Activated CD4-positive, alpha-beta T cell treated with anti-CD3 and anti-CD28 coated beads, Interleukin-10, Interleukin-2, amounts not matched to agents 100 ng/mL and 50 ng/mL, durations not matched to agents 16 hours and 8 hours (primary cell): ENCODE results near the gene ARHGAP36.

Source experiments
- DNase-seq: peaks from one replicate; pipeline ENCODE4 v3.0.0-alpha.2; 2020

Gene ARHGAP36, protein sequence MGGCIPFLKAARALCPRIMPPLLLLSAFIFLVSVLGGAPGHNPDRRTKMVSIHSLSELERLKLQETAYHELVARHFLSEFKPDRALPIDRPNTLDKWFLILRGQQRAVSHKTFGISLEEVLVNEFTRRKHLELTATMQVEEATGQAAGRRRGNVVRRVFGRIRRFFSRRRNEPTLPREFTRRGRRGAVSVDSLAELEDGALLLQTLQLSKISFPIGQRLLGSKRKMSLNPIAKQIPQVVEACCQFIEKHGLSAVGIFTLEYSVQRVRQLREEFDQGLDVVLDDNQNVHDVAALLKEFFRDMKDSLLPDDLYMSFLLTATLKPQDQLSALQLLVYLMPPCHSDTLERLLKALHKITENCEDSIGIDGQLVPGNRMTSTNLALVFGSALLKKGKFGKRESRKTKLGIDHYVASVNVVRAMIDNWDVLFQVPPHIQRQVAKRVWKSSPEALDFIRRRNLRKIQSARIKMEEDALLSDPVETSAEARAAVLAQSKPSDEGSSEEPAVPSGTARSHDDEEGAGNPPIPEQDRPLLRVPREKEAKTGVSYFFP

DNA sequence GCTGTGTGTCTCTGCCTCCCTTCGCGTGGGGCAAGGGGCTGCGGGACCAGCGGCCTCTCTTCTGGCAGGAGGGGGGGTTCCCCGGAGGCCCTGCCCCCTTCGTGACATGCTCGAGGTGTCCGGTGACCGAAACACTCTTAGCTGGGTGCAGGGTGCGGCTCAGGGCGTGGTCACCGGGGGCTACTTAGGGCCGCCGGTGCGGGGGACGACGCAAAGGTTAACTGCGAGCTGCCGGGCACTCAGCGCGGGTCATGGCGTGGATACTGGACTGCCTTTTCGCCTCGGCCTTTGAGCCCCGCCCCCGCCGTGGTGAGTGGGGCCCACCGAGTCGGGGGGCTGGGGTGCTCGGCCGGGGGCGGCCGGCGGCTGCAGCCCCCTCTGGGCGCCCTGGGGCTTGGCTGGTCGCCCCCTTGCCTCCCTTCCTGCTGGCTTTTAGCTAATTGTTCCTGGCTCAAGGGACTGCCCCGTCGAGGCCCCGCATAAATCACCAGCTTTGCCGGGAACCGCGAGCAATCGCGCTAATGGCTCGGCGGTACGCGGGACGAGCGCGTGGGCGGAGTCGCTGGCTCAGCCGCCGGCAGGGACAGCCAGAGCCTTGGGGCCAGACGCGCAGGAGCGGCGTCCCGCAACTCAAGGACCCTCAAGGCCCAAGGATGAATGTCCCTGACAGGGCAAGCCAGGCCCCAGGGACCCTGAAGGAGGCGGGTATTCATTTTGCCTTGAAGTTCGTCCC, at the start of gene ARHGAP36:
ARHGAP36 (plus strand) TSS at position 211 of the 733 bp plus-strand sequence. CDS start 23,320 bp downstream, outside the sequence.
- no peak for DNase-seq

DNA sequence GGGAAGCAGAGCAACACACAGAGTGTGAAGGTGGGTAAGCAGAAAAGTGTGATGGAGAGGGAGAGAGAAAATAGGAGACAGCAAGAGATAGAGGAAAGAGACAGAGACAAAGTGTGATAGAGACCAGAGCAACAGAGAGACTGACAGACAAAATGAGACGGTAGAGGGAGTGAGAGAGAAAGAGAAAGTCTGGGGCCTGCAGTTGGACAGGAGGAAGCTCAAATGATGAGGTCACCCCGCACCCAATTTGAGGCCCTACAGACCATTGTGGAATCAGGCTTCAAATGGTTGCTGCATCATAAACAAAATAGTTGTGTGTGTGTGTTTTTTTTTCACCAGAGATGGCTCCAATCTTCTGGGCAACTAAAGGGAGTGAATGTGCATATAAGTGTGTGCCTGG, 48.0 kb upstream of the ARHGAP36 start:
- DNase-seq = no peak

DNA sequence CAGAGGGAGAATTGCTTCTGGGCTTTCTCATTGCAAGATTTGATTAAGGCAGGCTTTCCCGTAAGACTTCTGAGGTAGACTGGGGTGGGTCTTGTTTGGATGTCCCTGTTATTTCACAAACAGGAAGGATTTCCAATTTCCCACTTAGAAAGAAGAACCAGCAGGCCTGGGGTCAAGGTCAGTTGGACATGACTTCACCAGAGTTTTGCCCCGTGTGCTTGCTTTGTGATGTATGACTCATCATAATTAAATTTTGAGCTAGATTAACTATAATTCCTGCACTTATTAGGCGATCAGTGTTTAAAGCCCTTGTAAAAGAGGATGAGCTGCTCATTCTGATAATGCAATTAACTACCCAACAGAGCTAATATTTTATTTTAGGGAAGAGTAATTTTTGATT, 32.8 kb upstream of the ARHGAP36 start:
- DNase-seq = no peak

DNA sequence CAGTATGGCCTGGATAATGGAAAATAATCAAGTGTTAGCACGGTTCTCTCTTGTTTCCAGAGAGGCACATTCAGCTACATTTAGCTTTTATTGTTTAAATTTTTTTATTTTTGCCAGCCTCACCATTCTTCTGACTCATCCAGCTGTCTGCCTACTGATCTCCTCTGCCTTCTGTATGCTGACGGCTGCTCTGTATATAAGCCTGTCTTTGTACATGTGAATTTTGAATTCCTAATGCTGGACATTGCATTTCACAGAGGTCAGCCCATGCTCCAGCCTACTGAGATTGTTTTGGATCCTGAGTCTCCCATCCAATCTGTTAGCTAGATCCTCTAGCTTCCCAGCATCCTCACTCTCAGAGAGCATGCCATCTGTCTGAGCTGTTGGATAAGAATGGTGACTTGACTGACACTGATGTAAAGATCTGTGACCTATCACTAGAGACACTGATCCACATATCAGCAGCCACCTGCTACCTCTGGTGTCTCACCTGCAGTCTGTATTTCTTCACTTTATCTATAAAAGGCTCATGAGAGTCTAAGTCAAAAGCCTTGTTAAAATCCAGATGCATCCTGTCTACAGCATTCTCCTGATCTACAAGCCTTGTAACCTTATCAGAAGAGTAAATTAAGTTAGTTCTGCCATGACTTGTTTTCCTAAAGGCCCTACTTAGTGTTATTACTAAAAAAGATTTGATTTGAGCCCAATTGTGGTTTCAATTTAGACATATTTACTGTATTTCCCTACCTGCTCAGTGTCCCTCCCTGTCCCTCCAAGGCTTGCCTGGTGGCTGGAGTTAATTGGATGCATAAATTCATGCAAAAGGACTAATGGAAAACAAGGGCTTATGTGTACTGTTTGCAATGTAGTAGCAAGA, 25.6 kb upstream of the ARHGAP36 start:
- DNase-seq = no peak

DNA sequence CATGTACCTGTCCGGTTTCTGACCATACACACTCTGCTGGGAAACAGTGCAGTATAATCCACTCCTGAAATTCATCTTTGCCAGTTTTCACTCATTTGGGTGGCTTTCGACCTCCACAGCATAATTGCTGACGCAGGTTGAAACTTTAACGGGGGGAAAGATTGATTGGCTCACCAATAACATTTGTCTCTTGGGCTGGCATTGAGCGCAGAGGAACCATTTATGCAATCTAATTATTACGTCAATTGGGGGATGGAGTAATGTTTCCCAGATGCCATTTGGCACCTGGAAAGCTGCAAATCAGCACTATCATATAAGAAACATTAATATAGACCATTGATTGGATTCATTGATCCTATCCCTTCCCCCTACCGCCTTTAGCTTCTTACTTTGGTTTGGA, 24.1 kb upstream of the ARHGAP36 start:
- DNase-seq = no peak

DNA sequence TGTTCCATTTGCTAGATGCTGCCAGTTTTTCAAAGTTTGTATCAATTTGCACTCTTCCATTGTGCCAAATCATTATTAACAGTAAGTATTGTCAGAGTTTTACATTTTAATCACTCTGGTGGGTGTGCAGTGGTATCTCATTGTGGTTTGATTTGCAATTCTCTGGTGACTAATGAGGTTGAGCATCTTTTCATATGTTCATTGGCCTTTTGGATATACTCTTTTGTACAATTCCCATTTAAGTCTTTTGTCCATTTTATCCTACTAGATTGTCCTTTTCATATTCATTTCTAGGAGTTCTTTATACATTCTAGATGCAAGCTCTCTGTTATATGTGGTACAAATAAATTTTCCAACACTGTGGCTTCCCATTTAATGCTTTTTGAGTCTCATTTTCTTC, 17.4 kb upstream of the ARHGAP36 start:
- no peak for DNase-seq

DNA sequence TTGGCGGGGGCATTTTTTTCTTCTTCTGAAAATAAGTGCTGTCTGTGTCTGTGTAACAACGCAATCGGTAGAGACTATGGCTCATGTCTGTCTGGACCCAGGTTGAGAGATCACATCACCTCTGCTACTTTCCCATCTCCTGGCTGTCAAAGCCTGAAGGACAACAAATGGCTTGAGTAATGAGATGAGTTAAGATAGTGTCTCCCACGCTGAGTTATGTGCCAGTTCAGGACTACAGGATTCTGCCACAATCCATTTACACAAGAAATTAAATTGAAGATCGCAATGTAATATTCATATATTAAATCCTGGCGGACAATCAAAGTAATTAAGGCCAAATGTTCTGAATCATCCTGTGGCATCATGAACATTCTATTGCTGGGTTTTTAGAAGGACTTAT, 16.5 kb upstream of the ARHGAP36 start:
- DNase-seq = no peak

DNA sequence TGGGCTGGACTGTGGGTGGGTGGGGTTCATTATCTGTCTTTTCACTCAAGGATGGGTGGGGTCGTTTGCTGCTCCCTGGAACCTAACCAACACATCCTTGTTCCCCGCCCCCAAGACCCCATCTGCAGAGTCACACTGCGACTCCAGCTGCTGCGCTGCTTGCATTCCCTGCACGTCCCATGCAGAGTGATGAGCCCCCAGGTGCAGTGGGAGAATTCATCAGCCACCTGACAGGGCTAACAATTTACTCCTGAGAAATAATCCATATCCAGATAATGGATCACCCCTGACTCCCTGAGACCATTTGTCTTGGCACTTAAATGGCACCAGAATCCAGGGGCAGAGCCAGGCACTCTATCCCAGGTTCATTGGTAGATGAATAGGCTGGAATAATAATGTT, 12.4 kb upstream of the ARHGAP36 start:
- DNase-seq = no peak

DNA sequence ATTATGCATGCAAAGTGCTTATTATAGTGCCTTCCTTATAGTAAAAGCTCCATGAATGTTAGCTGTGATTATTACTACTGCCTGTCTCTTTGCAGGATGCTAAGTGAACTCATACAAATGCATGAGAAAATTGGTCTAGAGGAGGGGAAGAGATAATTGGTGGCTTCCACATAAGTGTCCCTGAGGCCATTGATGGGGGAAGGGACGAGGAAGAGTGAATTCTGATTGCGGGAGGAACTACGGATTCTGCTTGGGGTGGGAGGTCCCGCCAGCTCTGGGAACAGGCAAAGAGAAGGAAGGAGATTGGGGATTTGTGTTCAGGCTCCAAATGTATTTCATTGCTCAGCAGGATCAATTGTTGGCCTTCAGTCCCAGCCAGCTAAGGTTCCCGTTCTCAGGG, 11.6 kb upstream of the ARHGAP36 start:
- no peak for DNase-seq

DNA sequence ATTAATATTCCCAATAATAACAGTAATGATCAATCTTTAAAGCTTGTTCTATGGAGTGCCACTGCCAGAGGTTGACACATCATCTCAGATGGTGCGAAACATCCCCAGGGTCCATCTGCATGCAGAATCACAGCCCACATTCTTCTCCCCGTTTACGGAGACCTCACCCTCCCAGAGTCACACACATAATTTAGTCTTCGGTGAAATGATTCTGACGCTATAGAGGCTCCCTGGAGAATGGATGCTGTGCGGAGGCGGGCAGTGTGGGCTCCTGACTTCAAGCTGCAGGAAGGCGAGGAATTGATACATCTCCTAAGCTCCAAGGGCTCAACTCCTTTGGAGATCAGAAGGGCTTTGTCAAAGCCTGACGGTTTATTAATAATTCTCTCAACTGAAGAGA, 11.0 kb upstream of the ARHGAP36 start:
- no peak for DNase-seq

DNA sequence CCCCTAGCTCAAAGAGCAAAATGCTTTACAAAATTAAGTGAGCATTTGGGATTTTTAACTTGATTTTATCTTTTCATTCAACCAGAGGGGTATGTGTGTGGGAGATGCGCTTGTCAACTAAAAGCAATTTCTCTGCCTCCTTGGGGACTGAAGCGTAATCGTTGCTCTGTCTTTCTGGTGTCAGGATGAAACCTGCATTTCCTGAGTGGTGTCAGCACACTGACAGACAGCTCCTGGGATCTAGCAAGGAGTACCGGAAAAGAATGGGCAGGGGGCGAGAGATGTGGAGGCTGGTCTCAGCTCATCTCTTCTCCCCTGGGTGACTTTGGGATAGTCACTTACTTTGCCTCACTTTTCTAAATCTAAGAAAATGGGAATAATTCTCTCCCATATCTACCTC, 5.1 kb upstream of the ARHGAP36 start:
- no peak for DNase-seq

DNA sequence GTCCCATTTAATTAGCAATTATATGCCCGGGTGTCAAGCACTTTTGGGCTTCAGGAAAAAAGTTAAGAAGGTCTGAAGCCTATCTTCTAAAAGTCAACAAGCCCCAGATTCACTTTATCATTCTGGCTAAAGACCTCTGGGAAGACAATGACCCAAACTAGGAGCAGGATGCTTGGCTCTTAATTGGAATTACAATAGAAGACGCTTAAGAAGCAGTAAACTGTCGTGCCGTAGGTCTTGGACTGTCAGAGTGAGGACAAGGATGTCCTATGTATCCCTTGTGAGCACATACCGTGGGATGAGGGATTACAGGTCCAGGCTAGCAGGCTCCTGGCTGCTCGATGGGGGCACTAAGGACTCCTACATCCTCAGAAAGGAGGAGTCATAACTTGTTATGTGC, 3.2 kb upstream of the ARHGAP36 start:
- DNase-seq = no peak

DNA sequence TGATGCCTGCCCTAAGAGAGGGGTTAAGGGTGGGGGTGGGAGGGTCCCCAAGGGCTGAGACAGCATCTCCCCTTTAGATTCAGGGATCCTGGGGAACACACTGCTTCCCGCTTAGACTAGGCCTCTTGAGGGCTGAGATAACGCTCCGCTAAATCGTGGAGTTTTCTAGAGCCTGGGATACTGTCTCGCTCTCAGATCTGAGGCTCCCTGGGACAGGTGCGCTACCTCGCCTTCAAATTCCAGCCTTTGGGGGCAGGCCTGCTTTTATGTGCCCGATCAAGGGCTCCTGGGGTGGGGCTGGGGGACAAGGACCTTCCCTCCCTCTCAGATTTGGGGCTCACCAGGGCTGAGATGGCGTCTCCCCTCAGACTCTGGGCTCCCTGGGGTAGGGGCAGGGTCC, 440 bp upstream of the ARHGAP36 start:
- DNase-seq = no peak

DNA sequence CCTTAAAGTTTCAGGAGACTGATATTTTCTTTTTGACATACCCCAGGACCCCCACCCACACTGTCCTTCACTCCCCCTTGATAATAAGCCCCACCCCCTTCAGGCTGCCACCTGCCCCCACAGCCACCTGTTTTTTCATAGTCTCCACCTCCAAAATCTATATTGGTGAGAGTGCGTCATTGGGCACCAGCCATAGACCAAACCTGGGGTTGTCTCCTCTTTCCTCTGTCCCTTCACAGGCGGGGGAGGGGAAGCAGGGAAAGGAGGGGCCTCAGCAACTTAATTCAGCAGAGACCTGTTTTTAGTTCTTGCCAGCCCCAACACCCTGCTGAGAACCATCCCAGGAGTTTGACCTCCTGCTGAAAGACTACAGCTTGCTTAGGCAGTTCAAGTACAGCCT, 1.1 kb downstream of the ARHGAP36 start:
- DNase-seq = no peak

DNA sequence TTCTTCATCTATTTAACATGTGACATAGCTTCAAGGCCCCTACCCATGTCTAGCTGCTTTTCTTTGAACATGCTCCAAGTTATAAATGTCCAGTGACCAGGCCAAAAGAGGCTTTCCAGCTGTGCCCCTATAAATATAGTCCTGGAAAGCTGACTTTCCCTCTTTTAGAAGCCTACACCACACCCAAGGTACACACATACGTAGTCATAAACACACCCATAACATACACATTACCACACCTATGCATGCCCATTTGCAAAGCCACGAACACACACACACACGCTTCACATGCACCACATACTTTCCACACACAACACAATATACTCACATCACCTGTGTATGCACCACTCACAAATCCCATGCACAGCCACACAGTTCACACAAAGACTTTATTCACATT, 2.0 kb downstream of the ARHGAP36 start:
- DNase-seq = no peak

DNA sequence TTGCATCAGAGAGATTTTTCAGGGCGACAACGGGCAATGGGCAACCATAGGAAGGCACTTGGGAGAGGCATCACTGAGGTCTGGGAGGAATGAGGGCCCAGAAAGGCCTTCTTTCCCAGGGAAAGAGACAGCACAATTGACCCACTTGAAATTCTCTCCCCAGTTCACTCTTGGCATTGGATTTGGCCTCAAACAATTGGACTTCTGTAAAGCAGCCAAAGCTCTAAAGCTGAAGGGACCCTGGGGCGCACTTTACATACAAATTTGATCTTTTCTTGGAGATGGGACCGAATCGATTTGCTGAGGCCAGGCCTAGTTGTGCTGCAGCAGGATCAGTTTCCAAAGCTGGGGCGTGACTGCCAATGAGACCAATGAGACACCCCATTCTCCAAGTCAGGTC, 3.2 kb downstream of the ARHGAP36 start:
- no peak for DNase-seq

DNA sequence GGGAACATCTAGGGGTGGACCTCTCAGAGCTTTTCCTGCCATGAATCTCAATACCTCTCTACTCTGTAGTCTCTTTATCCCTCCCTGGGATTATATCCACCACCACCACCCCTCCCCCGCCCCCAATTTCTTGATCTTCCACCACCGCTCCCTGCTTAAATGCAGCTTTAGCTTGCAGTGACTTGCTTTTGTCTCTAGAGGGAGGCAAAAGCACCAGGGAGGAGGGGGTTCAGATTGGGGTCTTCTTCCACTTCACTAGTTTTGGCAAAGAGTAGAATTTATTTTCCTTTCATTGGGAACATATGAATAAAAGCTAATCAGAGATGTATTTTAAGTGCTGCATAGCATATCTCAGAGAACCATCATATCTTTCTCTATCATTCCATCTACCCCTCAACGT, 5.5 kb downstream of the ARHGAP36 start:
- no peak for DNase-seq

DNA sequence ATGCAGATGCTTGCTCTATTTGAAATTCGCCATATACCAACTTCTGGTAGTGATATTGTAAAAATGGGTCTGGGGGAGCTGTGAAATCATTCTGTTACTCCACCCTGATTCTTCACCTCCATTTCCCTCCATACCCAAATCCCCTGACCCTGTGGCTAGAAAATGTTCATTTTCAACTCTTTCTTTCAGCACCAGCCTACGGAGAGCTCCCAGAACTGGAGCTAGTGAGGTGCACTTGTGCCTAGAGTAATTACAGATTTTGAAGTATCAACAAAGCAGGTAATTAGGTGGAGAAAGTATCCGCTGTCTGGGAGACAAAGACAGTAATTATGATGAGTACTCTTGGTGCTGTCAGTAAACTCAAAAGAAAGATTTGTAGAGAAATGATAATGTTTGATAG, 8.1 kb downstream of the ARHGAP36 start:
- DNase-seq = no peak

DNA sequence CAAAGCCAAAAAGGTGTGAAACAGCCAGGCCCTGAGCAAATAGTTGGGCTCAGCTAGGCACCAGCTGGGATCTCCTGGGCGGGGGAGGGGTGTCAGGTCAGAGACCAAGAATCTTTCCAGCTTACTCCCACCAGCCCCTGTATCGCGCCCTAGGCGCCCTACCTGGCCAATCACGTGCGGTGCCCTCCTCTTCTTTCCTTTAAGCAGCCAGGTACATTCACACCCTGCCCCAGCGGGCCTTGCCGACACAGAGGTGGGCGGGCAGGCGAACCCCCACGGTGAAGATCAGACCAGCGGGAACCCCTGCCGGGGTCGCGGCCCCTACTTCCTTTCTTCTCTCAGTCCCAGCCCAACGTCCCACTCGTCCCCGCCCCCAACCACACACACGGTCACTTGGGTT, 9.1 kb downstream of the ARHGAP36 start:
- DNase-seq = no peak

DNA sequence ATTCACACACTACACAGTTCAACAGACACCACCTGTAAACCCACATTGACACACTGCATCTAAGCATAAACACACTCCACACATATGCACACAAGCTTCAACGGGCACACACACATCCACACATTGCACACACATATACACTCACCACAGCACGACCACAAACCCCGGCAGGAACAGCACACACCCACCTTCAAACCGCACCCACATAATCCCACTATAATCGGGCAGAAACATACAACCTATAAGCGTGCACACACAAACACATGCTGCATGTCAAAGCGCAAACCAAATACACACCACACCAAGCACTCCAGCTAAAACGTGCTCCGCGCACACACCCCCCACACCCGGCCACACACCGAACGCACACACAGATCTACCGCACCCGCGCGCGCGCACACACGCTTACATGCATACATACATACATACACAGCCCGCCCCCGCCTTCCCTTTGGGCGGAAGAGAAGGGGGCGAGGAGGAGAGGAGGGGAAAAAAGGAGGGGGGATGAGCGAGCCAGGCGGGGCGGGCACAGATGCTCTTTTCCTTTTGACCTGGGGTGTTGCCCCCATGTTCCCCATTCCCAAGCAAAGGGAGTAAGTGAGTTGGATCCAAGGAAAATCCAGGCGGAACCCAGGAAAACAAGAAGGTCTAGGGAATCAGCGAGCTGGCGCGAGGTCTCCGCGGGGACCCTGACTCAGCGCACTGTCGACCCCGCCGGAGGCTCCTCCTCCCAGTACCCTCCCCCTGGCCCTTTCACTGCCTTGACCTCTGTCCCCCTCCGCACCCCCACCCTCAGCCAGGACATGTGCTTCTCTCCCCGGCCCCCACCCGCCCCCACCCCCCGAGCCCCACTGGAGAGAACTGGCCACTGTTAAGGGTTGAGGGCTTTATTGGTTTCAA, 9.9 kb downstream of the ARHGAP36 start:
- no peak for DNase-seq

DNA sequence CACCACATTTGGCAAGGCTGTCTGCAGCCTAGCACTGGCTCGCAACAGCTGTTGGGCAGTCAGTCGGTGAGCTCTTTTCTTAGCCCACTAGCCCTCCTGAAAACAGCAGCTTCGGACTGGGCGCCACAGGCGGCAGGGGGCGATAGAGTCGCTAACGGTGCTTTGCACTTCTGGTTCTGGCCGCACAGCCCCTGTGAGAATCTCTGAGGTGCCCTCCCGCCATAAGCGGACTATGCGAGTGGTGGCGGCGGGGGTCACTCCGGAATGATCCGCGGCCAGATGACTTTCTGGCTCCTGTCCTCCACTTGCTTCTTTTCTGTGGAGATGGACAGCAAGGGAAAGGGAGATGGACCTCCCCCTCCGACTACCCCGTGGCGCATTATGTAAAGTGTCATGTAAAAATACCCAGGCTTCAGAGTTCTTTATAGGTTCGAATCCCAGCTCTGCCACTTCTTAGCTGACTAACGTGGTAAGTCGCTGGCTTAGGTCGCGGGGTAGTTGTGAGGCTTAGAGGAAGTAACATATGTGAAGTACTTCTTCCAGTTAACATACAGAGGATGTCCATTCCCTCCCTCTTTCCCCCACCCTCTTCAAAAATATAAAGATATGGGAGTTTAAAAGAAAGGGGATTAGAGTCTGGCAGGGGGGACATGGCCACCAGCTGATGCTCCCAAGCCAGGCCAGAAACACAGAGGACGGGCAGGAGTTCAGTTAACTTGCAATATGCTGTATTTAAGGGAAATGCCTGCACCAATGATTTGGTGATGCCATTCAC, 11.0 kb downstream of the ARHGAP36 start:
- peak; percentile 28 for DNase-seq
